GM06990 (cell line): ENCODE results near the gene COL19A1.

Source experiments
- DNase-seq: peaks from one replicate; pipeline ENCODE4 v3.0.0-alpha.2; 2011; ENCODE audit not compliant: insufficient read length; ENCODE audit errors: extremely low read depth
- H3K27me3 ChIP-seq: replicated peaks from 2 replicates; pipeline ENCODE4 v1.6.0; 2011; ENCODE audit warnings: low read length; ENCODE audit not compliant: control insufficient read depth, insufficient read depth
- H3K36me3 ChIP-seq: 2 replicates; pipeline ENCODE4 v1.5.1; 2011; ENCODE audit warnings: low read length; ENCODE audit not compliant: control insufficient read depth, insufficient read depth
- H3K4me3 ChIP-seq: replicated peaks from 2 replicates; pipeline ENCODE4 v1.5.1; 2011; ENCODE audit warnings: low read depth, mild to moderate bottlenecking, control low read depth, low read length
- TF ChIP-seq, protein P1 (sequence below): IDR thresholded peaks from 2 replicates; pipeline ENCODE4 v1.5.1; 2011; ENCODE audit warnings: low read length, control low read depth, mild to moderate bottlenecking, inconsistent platforms; ENCODE audit not compliant: insufficient read depth, poor library complexity, severe bottlenecking

Gene COL19A1

DNA sequence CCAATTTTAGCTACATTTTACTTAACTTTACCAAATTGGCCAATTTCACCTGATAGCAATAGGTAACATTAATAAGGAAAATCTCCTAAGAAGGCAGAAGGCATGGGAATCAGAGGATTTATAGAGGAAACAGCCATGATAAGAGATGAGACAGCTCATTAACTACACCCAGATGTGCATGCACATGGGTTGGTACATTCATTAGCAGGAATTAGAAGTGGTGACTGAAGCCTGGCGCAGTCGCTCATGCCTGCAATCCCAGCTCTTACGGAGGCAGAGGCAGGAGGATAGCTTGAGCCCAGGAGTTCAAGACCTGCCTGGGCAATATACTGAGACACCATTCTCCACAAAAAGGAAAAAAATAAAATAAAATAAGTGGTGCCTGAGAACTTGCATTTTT is 263.0 kb downstream of the COL19A1 start:
- no peak for DNase-seq
- TF ChIP-seq, protein P1, sequence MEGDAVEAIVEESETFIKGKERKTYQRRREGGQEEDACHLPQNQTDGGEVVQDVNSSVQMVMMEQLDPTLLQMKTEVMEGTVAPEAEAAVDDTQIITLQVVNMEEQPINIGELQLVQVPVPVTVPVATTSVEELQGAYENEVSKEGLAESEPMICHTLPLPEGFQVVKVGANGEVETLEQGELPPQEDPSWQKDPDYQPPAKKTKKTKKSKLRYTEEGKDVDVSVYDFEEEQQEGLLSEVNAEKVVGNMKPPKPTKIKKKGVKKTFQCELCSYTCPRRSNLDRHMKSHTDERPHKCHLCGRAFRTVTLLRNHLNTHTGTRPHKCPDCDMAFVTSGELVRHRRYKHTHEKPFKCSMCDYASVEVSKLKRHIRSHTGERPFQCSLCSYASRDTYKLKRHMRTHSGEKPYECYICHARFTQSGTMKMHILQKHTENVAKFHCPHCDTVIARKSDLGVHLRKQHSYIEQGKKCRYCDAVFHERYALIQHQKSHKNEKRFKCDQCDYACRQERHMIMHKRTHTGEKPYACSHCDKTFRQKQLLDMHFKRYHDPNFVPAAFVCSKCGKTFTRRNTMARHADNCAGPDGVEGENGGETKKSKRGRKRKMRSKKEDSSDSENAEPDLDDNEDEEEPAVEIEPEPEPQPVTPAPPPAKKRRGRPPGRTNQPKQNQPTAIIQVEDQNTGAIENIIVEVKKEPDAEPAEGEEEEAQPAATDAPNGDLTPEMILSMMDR, result no peak

DNA sequence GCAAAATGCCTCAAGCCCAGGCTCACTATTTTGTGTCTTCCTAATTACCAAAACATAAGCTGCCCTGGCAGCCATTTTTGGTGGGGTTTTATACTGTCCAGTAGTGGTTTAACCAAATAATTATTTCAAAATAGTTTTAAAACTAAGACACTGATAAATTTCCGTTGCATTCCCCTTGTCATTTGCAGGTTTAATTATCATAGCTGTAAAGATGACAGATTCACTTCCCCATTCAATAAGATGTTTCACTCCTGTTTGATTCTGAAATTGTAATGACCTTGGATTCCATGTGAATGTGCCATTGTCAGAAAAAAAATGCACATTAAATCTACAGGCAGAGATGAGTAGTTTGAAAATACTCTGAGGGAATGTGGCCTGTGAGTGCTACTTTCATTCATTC is 264.5 kb downstream of the COL19A1 start:
- DNase-seq, result no peak
- no peaks in the 10 kb centered on the region for H3K27me3 ChIP-seq
- TF ChIP-seq, protein P1, result no peak
- H3K36me3 ChIP-seq, result no peaks in the 10 kb centered on the region
- H3K4me3 ChIP-seq, result no peak overlapping the region

More for the DNA sequence above, 263.0 kb downstream of the COL19A1 start:
- Histone ChIP-seq H3K27me3 (no peaks in the 10 kb centered on the region), H3K4me3 (no peak overlapping the region), H3K36me3 (no peaks in the 10 kb centered on the region)

DNA sequence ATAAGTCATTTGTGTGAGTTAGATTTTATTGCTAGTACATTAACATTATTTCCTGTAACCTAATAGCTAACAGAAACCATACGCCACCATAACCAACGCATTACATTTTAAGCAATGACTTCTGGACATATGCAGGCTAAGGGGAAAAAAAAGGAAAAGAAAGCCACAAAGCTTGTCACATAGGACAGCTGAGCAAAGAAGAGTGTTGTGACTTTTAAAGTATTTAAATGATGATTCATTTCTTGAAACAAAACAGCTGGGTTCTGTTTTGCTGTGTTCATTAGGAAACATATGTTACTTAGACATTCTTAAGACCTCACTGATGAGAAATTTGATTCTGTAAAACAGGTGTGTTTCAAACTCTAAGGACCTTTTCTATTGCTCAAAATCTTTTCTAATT is 265.2 kb downstream of the COL19A1 start:
- Histone ChIP-seq H3K36me3 (no peaks in the 10 kb centered on the region), H3K4me3 (no peak overlapping the region), H3K27me3 (no peaks in the 10 kb centered on the region)
- TF ChIP-seq, protein P1, result no peak
- DNase-seq, result peak; percentile 26

DNA sequence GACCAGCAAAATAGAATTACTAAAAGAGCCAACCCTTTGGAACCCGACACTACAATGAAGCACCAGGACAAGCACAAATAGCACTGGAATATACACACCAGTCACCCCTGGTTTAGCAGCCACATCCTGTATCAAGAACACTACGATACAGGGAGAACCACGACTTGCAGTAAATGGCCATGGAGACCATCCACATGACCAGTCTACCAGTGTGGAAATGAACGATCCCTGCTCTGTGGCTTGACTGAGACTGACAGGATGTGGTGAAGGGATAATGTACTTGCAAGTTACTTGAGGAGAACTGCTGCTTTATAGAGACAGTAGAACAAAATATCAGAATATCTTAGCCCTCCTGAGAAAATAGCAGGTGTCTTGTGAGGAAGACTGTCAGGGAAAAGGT is 266.9 kb downstream of the COL19A1 start:
- no peak overlapping the region for H3K4me3 ChIP-seq
- TF ChIP-seq, protein P1, result no peak
- no peaks in the 10 kb centered on the region for H3K36me3 ChIP-seq
- no peak for DNase-seq
- H3K27me3 ChIP-seq, result no peaks in the 10 kb centered on the region

DNA sequence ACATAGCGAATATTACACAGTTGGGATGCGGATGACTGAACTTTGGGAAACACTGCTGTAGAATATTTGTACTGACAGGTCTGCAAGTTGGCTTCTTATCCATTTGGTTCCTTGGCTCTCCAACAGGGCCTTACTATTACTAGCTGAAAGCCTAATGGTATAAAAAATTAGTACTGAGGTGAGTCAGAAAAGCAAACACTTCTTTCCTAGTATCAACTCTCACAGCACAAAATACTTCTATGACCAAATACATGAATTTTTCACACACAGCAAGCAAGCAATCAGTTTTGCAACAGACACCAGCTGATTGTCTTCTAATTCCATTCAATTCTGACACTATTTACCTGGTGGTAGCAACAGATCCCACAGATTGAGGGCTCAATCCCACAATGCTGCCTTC is 268.2 kb downstream of the COL19A1 start:
- no peak for DNase-seq
- no peaks in the 10 kb centered on the region for H3K27me3 ChIP-seq
- TF ChIP-seq, protein P1, result no peak
- no peak overlapping the region for H3K4me3 ChIP-seq
- H3K36me3 ChIP-seq, result no peaks in the 10 kb centered on the region
